HS-27A (cell line): ENCODE measurements around the gene ADAMTS12.
"Not testable (repeated sequence)": the region's sequence is repeated elsewhere in the genome, so short reads cannot be mapped to it uniquely, and the experiment has no call there.

Experiments
- DNase-seq: peaks from one replicate; pipeline ENCODE4 v3.0.0-alpha.2; 2012; ENCODE audit warnings: low read depth, missing footprints

The ADAMTS12 gene

DNA sequence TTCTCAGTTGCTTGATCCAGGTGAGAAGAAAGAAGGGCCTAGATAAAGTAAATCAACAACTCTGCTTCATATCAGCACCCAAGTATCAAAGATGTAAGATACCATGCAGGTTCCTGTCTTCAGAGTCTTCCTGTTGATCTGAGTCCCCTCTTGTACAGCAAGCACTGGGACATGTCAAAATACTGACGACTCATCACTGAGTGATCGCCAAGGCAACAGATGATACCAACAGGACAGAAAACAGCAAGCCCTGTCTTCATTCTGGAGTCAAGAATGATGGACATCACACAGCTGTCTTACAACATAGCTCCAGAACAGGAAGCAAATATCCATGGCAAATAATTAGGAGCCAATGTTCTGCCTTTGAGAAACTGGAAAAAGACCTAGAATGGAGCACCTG lies 367.3 kb downstream of the ADAMTS12 start:
- DNase-seq = no peak

DNA sequence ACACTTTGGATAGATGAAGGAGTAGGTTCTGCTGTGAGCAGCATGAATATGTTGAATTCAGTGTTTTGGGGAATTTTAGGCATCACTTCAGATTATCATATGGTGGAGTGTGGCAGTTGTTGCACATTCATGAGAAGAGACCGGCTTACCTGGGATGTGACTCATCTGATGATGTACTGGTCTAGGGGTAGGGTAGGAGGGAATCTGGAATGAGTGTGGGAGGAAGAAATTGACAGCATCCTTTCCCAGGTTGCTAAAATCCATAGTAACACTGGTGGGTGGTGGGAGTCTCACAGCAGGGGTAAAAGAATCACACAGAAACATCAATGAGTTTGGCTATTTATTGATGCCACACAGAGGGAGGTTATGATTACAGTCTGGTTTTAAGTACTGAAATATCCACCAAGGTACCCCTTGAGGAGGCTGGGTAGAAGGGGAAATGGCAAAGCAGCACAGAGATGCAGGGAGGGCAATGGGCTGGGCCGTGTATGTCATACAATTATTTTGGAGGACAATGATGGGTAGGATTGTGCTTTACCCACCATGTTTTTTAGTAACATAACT lies 368.5 kb downstream of the ADAMTS12 start:
- no peak for DNase-seq

GRCh38 chr5:33516421-33516820 lies 375.4 kb downstream of the ADAMTS12 start:
- no peak for DNase-seq

- not testable (repeated sequence) for DNase-seq
Observed at GRCh38 chr5:33515366-33515765, 376.4 kb downstream of the ADAMTS12 start.

DNA sequence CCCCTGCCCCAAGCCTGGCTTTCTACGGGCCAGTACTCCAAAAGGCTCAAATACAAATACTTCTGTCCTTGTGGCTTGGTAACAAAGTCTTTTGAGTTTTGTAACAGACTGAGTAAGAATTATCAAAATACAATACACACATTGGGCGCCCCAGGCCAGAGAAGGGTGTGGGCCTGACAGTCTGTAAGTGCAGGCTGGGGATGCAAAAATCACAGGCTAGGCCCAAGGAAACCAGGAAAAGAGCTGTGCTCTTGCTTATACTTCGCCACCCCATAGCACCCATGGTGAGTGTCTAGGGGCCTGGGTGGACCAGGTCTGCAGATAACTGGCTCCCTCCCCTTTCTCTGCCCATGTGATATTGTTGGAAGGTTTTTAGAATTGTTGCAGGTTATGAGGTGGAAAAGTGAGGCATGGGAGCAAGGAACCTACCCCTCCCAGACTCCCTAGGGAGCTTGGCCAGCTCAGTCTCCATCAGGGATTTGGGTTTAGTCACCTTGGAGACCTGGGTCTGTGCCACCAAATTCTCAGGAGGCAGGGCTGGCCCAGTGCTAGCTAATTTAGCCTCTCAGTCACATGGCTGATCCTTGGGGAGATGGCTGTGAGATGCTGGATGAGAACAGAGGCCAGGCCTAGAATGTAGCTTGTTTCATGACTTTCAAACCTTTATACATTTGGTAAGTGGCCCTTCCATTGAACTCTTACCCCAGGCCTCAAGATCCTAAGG lies 378.2 kb downstream of the ADAMTS12 start:
- no peak for DNase-seq

DNA sequence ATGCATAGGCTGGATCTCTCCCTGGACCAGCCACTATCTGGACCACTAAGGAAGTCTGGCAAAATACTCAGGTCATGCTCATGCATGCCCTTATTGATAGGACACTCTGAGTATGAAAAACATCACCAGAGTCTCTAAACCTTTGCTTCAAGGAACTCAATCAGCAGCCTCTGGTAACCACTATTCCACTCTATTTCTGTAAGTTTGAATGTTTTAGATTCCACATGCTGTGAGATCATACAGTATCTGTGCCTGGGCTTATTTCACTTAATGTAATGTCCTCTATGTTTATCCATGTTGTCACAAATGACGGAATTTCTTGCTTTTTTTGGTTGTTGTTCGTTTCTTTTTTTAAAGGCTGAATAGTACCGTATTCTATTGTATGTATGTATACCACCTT lies 382.8 kb downstream of the ADAMTS12 start:
- no peak for DNase-seq

GRCh38 chr5:33507426-33507825 lies 384.4 kb downstream of the ADAMTS12 start:
- peak; percentile 14 for DNase-seq

DNA sequence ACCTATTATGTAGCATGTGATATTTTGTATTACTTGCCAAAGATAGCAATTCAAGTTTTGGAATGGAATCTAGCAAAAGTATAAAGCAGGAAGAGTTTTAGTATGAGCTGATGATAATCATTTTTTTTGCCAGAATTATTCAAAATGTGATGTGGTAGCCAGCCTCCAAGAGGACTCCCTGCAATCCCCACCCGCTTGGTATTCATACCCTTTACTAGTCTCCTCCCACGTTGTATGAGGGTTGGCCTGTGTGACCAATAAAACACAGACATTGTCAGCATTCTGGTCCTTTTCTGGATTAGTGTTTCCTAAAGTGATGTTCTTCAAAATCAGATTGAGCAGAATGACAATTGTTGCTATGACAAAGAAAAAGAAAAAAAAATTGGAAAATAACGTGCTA lies 387.2 kb downstream of the ADAMTS12 start:
- no peak for DNase-seq

DNA sequence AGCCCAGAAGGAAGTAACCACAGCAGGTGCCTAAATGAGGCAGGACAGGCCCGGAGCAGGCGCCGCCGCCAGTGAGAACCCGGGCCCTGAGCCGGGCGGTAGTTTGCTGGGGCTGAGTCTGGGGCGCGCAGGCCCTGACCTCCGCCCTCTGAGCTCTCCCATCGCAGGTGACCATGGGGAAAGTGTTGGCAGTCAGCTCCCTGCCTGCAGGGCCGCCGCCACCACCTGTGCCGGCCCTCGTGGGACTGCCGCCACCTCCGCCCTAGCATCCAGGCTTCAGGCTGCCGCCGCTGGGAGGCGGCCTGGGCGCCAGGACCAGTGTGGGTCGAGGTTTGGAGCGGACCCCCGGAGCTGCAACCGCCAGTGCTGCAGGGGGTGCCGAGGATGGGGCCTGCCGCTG lies 389.9 kb downstream of the ADAMTS12 start:
- DNase-seq = no peak

DNA sequence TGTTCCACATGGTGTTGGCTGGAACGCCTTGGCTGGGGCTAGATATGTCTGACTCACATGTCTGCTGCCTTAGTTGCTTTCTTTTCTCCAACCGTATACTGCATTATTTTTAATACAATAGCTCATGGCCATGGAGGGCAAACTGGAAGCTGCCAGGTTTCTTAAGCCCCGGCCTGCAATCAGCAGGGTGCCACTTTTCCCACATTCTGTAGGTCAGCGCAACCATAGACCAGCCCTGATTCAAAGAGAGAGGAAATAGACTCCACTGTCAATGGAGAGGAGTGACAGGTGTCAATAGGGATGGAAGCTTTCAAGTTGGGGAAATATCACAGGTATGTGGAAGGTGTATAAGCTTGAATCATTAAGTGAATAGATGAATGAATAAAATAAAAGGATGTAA lies 390.5 kb downstream of the ADAMTS12 start:
- DNase-seq = no peak

GRCh38 chr5:33494466-33494865 lies 397.3 kb downstream of the ADAMTS12 start:
- DNase-seq = no peak

DNA sequence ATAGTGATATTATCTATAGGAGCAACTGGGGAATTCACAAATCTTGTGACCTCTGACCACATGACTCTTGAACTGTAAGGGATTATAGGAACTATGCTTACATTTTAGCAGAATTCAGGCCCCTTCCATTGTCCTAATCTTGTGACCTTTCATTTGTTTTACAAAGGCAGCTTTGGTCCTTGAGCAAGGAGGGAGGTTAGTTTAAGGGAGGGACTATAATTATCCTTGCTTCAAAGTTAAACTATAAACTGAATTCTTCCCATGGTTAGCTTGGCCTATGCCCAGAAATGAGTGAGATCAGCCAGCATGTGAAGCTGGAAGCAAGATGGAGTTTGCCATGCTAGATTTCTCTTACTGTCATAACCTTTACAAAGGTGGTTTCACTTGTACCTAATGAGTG lies 399.8 kb downstream of the ADAMTS12 start:
- no peak for DNase-seq

DNA sequence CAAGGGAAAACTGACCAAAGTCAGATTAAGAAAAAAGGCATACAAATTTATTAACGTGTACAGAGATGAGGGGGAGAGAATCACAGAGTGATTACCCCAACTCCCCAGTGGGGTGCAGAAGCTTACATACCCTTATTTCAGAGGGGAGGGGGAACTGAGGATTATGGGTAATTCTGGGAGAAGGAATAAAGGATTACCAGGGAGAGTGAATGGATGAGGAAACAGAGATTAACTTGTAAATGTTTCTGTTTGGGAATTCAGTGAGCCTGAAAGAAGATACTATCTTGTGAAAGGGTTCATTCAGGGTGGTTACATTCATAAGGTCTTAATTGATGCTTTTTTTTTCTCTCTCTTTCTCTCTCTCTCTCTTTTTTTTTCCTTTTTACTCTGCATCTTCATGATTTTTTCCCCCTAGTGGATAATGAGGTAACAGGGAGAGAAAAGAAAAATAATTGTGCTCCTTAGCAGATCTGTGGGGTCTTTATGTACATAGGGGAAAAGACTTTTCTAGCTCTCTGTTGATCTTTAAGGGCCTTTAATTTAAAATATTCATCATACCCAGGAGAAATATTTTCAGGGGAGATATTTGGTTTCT lies 401.6 kb downstream of the ADAMTS12 start:
- no peak for DNase-seq

DNA sequence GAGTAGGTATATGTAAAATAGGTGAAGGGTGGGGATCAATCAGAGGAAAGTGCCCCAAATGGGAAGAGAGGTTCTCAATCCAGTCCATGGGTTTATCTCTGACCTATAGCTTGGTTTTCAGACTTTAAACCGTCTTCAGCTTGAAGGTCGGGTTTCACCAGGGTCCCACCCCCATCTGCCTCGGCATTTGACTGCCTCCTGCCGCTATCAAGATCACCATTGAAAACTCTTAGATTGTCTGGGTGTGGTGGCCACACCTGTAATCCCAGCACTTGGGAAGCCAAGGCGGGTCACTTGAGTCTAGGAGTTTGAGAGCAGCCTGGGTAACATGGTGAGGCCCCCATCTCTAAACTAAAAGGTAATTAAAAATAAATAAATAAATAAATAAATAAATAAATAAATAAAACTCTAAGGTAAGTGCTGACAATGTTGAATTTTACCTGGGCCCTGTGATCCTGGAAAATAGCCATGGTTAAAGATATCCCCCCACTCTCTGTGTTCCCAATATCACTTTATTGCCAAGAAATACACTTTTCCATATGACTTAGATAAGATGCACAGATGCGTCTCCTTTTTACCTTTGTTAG lies 402.2 kb downstream of the ADAMTS12 start:
- DNase-seq = no peak

DNA sequence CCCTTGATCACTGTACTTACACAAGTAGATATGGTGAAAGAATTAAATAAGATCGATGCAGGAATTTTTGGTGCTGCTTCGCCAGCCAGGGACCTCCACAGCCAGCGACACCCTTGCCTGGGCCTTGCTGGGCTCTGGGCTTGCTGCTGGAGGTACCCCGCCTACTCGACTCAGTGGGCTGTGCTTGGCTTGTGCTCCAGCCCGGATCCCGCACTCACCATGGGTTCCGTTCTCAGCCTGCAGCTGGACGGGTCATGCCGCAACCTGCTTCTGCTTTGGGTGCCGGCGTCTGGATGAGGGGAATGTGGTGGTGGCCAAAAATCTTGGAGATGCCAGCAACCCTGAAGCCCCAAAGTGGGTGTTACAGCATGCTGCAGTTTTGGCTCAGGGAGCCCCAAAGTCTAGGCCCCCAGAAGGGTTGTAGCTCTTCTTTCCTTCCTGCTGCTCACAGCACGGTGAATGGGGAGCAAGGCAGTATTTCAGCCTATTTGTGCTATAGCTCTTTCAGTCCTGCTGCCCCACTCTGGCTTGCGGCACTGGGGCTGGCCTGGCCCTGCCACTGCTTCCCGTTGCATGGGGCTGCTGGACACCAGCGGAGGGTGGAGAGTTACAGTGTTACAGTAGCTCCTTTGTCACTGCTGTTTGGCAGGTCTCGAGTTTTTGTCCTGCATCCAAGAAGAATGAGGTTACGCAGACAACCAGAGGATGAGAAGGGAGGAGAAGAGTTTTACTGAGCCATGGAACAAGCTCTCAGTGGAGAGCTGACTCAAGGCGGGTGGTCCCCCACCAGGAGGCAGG lies 403.0 kb downstream of the ADAMTS12 start:
- DNase-seq = no peak

- no peak for DNase-seq
Observed at GRCh38 chr5:33487236-33487635, 404.6 kb downstream of the ADAMTS12 start.

DNA sequence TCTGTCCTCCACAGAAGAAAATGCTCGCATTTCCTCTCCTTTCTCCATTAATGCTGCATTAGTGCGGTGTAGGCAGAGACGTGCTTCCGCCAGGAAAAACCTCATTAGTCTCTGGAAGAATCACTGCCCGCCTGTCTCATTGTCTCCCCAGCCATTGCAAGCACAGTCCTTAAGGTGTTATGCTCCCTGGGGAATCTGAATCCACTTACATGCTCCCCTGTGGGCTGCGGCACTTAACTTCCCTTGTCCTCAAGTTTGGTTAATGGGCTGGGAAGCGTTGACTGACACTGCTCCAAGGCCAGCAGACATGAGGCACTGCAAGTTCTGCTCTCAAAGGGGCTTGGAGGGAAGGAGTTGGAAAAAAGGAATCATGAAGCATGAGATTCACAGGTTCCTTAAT lies 409.5 kb downstream of the ADAMTS12 start:
- DNase-seq = no peak

- DNase-seq = no peak
Observed at GRCh38 chr5:33480876-33481275, 410.9 kb downstream of the ADAMTS12 start.

DNA sequence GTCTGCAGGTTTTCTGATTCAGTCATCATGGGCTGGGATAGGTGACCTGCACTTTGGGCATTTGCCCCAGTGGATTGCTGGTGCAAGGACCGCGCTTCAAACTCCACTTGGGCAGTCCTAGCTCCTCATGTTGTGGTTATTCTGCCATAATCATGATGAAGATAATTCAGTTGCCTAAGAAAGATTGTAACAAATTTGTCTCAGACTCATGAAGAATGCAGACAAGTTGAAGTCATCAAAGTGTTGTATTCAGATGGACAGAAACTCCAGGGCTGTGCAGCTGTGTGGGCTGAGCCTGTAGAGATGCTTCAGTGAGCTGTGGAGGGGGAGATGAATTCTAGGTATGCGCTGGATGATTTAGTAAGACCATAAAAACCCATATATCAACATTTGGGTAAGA lies 412.5 kb downstream of the ADAMTS12 start:
- no peak for DNase-seq

GRCh38 chr5:33477816-33478215 lies 414.0 kb downstream of the ADAMTS12 start:
- DNase-seq = no peak

DNA sequence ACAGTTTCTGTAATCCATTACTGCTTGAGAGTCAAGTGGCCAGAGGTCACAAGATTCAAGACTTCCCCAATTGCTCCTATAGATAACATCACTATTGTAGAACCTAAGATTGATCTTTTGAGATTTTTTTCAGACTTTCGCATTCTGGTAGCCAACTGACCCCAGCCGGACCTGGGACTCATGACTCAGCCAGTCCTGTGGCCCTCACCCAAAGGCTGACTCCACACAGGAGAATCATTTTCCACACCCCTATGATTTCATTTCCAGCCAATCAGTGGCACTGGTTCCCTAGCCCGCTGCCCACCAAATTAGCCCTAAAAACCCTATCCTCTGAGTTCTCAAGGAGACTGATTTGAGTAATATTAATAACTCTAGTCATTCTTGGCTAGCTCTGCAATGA lies 414.8 kb downstream of the ADAMTS12 start:
- no peak for DNase-seq

GRCh38 chr5:33475706-33476105 lies 416.1 kb downstream of the ADAMTS12 start:
- no peak for DNase-seq
